Measurements from ENCODE around the gene TSPAN11.
"Not testable (repeated sequence)": the region's sequence is repeated elsewhere in the genome, so short reads cannot be mapped to it uniquely, and the experiment has no call there.

TSPAN11 gene, protein sequence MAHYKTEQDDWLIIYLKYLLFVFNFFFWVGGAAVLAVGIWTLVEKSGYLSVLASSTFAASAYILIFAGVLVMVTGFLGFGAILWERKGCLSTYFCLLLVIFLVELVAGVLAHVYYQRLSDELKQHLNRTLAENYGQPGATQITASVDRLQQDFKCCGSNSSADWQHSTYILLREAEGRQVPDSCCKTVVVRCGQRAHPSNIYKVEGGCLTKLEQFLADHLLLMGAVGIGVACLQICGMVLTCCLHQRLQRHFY

GRCh38 chr12:30926243-30927221 lies at the start of gene TSPAN11:
Gene TSPAN11 (plus strand): TSS chr12:30926748. CDS start chr12:30953992, 27,244 bp downstream.
- no peak for DNase-seq (ENCODE audit: low read depth)

DNA sequence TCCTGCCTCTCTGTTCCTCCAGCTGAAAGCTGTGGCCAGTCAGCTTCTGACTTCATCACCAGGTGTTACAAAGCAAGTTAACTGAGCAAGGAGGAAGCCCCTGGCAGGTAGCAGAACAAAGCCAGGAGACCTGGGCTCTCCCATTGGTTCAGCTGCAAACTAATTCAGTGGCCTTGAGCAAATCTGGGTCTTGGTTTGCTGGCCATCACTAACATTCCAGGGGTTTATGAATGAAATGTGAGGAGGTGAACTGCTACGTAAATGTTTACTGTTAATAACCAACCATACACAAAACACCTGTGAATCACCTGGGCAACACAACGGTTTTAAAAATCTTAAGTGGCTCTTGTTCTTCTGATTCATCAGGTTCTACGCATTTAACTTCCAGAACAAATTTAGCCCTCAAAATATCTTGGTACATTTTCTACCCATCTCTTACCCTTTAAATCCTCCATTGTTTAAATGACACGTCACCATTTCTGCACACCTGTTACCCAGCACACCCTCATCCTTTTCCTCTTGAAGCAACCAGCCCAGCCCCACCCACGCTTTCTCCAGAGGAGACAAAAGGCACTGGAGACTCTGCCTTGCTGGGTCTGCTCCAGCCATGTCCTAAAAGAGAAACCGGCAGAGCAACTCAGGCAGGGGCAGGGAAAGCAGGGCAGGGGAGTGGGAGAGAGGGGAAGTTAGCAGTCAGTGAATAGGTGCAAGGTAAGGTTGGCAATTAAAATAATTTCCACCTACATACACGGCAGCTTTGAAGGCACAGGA lies 49.3 kb upstream of the TSPAN11 start:
- DNase-seq (ENCODE audit: low read depth) = no peak

DNA sequence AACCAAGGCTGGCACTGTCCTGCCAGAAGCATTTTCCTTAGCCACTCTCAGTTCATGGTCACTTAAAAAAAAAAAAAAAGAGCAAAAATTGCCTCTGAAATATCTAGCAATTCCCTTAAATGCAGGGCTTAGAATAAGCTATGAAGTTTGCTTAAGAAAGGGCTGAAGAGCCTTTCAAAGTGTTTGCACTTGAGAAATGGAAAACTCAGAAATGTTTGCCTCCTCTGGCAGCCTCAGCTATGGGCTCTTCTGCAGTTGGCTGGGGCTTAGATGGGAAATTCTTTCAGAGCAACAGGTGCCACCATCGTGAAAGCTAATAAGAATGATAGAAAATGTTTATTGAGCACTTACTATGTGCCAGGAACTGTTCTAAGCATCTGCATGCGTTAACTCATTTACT lies 48.5 kb upstream of the TSPAN11 start:
- DNase-seq (ENCODE audit: low read depth) = no peak

DNA sequence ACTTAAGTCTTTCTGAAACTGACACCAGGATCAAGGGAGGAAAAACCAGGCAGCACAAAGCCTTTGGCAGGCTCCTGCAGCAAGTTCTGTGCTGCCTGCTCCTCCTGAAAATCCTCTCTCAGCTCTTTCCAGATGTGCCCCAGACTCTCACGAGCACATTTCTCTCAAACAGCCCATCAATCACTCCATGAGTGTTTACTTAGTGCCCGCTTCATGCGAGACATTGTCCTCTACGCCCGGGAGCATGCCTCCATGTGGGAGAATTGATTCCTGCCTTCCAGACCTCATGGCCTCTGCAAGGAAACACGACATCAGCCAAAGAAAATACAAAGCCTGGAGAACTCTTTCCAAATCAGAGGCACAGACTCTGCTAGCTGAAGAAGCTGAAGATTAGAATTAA lies 46.5 kb upstream of the TSPAN11 start:
- no peak for DNase-seq (ENCODE audit: low read depth)

DNA sequence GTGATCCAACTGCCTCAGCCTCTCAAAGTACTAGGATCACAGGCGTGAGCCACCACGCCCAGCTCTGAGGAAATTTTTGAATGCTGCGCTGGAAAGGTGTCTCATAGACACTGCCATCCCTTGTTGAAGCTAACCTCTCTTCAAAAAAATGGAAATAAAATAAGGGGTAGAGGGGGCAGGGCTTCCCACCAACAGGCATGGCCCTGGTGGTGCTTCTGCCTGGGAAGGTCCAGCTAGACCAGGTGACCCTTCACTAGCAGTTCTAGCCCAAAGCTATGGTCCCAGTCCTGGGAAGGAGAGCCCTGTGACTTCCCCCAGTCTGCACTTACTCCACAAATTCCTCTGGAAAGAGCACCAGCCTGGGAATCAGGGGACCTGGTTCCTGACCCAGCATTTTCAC lies 45.7 kb upstream of the TSPAN11 start:
- no peak for DNase-seq (ENCODE audit: low read depth)

DNA sequence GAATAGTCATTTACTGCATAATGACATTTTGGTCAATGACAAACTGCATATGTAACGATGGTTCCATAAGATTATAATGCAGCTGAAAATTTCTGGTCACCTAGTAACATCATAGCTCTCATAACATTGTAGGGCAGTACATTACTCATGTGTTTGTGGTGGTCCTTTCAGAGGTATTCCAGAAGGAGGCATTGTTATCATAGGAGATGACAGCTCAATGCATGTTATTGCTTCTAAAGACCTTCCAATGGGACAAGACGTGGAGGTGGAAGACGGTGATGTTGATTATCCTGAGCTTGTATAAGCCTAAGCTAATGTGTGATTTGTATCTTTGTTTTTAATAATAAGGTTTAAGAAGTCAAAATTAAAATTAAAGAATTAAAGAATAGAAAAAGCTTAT lies 43.8 kb upstream of the TSPAN11 start:
- no peak for DNase-seq (ENCODE audit: low read depth)

- no peak for DNase-seq (ENCODE audit: low read depth)
Measured at GRCh38 chr12:30884799-30885198, 41.7 kb upstream of the TSPAN11 start.

- DNase-seq (ENCODE audit: low read depth) = no peak
Measured at GRCh38 chr12:30885321-30885720, 41.2 kb upstream of the TSPAN11 start.

GRCh38 chr12:30887226-30887625 lies 39.3 kb upstream of the TSPAN11 start:
- DNase-seq (ENCODE audit: low read depth) = no peak

GRCh38 chr12:30888241-30888640 lies 38.3 kb upstream of the TSPAN11 start:
- no peak for DNase-seq (ENCODE audit: low read depth)

DNA sequence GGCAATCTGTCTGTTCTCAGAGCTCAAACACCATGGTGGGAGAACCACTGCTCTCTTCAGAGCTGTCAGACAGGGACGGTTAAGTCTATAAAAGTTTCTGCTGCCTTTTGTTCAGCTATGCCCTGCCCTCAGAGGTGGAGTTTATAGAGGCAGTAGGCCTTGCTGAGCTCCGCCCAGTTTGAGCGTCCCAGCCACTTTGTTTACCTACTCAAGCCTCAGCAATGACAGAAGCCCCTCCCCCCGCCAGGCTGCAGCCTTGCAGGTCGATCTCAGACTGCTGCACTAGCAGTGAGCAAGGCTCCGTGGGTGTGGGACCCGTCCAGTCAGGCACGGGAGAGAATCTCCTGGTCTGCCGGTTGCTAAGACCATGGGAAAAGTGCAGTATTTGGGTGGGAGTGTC lies 32.0 kb upstream of the TSPAN11 start:
- not testable (repeated sequence) for DNase-seq (ENCODE audit: low read depth)

DNA sequence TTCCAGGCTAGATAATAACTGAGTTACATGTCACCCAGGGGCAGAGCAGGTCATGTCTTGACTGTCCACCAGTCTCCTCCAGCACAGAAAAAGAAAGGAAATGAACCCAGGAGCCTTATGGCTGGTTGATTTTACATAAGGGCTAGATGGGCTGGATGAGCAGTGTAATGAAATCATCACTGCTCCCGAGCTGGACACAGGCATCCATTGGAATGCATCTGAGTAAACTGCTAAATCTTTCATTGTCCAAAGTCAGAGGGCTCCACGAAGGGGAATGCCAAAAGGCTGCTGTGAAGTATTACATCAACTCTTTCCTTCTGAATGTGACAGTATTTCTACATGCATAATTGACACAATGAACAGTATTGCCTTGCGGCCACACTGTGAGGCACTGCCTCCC lies 30.1 kb upstream of the TSPAN11 start:
- DNase-seq (ENCODE audit: low read depth) = no peak

GRCh38 chr12:30898846-30899245 lies 27.7 kb upstream of the TSPAN11 start:
- DNase-seq (ENCODE audit: low read depth) = no peak

GRCh38 chr12:30900351-30900750 lies 26.2 kb upstream of the TSPAN11 start:
- no peak for DNase-seq (ENCODE audit: low read depth)

- no peak for DNase-seq (ENCODE audit: low read depth)
Measured at GRCh38 chr12:30902001-30902400, 24.5 kb upstream of the TSPAN11 start.

DNA sequence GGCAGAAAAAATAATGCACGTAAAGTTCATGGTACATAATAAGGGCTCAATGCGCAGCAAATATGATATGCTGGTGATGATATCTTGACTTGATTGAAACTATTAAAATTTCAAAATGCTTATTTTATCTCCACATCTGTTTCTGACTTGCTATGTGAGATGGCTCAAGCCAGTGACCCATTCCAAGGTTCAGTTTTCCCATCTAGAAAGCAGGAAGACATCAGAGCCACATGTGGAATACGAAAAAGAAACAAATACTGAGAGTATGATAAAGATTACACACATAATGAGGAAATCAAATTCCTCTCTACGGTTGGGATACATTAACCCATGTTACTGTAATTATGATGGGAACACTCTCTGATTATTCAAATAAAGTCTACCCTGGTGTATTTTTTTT lies 24.0 kb upstream of the TSPAN11 start:
- no peak for DNase-seq (ENCODE audit: low read depth)

DNA sequence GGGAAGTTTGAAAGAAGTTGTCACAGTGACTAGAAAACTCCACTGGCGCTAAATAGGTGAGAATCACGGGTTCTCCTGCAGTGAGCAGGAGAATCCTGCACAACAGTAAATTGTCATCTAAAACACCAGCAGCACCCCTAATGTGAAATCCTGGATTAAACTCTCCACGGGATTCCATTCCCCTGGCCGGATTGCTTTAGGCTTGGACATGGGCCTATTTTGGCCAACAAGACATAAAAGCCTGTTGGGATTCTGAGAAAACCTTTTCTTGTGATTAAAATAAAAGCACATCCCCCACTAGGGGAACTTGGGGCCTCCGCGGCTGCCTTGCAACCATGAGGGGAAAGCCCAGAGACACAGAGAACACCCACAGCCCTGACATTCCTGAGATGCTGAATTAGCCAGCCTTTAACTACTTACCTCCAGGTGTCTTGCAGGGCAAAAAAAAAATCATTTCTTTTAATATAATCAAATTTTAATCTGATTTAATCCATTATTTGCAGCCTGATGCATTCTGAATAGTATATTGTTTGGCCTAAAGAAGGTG lies 21.0 kb upstream of the TSPAN11 start:
- DNase-seq (ENCODE audit: low read depth) = no peak

GRCh38 chr12:30908076-30908721 lies 18.3 kb upstream of the TSPAN11 start:
- no peak for DNase-seq (ENCODE audit: low read depth)

DNA sequence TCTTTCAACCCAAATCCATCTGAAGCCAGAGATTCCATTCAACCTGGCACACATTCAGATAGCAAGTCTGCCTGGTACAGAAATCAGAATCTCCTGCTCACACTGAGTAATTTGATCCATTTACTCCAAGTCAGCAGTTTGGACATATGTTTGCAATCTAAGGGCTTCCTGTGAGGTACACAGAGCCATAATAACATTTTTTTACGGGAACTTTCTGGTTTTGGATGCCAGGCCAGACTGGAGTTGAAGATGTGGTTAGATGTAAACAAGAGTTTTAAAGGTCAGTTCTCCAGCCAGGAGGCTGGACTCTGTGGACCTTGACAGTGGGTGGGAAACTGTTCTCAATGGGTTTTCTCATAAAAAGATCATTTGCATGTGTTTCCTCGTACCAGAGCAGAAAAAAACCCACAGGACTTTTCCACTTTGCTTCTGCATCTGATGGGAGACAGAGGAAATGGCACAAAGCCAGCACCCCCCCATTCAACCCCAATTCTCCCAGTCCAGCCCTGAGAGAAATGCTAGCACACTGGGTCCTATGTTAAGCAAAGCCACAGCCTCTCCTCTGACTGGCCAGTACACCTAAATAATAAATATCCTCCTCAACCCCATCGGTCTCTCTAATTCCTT lies 17.7 kb upstream of the TSPAN11 start:
- no peak for DNase-seq (ENCODE audit: low read depth)

- DNase-seq (ENCODE audit: low read depth) = no peak
Measured at GRCh38 chr12:30909349-30910037, 17.1 kb upstream of the TSPAN11 start.

GRCh38 chr12:30910038-30910350 lies 16.6 kb upstream of the TSPAN11 start:
- DNase-seq (ENCODE audit: low read depth) = no peak
